Stimulated activated CD4-positive, alpha-beta T cell treated with anti-CD3 and anti-CD28 coated beads, TNF-alpha, amount 100 ng/mL, for 48 hours (primary cell): Measurements from ENCODE around the gene GATA2.

ENCODE experiments used
- DNase-seq, 3 donors: peaks; one replicate each; pipeline ENCODE4 v3.0.0-alpha.2; 2020; ENCODE audit warnings: low read depth in 3 of 3

GATA2 gene

GRCh38 chr3:128473737-128474136, 19.3 kb downstream of the GATA2 start:
- no peak for DNase-seq

DNA sequence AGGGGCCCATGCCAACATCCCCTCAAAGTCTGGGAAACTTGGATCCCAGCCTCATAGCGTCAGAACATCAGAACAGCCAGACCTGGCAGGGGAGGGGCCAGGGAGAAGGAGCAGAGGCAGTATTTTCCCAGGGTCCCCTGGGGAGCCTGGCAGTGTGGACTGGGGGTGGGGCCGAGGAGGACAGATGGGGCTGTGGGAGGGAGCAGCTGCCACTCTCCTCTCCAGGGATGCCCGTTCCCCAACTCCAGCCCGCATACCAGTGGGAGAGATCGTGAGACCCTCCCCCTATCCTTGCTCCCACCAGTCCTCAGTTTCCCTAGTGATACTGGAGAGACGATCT, 19.9 kb downstream of the GATA2 start:
- no peak for DNase-seq

DNA sequence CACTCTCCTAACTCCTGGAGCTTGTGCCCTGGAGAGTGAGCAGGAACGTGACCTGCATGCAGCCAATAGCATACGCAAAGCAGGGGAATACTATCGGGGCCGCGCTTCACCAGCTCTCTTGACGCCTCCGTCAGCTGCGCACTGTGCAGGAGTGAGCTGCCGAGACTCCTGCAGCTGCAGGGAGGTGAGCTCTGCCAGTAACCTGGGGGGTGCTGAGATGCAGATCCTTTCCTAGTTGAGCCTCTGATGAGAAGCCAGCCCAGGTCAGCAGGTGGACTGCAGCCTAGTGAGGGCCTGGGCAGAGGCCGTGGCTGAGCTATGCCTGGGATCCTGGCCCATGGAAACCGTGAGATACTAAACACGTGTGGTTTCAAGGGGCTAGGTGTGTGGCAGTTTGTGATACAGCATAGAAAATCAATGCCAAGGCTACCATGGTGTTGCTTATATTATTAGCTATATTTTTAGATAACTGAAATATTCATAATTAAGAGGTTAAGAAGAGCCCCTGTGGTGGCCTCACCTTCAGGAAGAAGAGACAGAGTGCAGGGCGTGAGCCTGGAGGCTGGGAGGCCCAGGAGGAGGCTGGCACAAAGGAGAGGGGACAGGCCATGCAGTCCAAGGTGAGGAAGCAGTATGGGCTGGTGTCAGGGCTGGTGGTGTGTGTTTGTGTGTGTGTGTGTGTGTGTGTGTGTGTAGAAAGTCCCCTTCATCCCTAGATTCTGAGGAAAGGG, 20.4 kb downstream of the GATA2 start:
- no peak for DNase-seq

DNA sequence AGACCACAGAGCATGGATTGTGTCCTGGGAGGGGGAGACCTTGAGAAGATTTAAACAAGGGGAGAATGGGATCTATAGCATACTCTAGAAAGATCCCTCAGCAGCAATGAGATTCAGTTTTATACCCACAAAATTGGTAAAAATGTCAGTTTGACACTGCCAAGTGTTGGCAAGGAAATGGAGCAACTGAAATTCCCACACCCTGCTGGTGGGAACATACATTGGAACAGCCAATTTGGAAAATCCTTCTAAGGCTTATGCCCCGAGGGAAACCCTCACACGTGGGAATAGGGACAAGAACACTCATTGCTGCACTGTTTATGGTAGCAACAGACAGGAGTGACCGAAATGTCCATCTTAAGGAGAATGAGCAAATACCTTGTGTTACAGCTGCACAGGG, 21.3 kb downstream of the GATA2 start:
- DNase-seq = no peak

DNA sequence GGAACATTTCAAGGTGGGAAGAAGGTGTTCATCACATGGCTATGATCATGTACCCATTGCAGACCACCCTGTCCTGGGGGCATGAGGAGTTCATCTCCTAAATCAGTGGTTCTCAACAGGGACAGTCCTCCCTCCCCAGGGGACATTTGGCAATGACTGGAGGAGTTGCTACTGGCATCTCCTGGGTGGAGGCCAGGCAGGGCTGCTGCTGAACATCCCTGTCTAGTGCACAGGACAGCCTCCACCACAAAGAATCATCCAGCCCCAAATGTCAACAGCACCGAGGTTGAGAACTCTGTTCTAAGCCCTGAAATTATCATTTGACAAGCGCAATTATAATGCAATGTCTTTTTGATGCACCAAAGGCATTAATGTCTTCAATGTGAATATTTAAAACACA, 21.9 kb downstream of the GATA2 start:
- no peak for DNase-seq

GRCh38 chr3:128470134-128470899, 22.7 kb downstream of the GATA2 start:
- DNase-seq = no peak

GRCh38 chr3:128469556-128469955, 23.4 kb downstream of the GATA2 start:
- DNase-seq = no peak

DNA sequence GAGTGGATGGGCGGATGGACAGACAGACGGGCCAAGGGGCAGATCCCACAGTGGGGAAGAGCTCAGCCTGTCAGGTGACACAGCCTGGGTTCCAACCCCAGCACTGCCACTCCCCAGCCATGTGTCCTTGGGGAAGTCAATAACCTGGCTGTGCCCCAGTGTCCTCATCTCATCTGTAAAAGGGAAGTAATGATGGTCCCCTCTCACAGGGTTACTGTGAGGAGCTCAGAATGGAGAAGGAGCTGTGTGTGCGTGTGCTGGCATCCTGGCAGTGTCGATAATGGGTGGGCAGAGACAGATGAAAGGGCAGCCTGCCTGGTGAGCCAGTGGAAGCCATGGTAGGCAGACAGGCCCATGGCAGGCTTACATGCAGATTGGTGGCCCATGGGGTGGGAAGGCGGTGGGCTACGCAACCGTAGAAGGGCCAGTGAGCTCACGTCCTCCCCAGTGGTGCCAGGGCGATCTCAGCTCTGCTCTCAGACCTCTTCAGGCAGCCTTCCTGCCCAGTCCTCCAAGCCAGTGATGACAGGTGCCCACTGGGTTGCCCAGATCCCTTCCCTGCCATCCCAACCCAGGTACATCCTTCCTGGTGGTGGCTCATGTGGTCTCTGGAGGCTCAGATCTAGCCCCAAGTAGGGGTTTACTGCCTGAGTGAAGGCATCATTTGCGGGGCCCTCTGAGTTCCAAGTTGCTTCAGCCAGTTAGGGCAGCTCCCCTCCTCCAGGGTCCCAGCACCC, 24.0 kb downstream of the GATA2 start:
- DNase-seq = no peak

- DNase-seq = no peak
Measured at GRCh38 chr3:128468285-128468790, 24.7 kb downstream of the GATA2 start.

DNA sequence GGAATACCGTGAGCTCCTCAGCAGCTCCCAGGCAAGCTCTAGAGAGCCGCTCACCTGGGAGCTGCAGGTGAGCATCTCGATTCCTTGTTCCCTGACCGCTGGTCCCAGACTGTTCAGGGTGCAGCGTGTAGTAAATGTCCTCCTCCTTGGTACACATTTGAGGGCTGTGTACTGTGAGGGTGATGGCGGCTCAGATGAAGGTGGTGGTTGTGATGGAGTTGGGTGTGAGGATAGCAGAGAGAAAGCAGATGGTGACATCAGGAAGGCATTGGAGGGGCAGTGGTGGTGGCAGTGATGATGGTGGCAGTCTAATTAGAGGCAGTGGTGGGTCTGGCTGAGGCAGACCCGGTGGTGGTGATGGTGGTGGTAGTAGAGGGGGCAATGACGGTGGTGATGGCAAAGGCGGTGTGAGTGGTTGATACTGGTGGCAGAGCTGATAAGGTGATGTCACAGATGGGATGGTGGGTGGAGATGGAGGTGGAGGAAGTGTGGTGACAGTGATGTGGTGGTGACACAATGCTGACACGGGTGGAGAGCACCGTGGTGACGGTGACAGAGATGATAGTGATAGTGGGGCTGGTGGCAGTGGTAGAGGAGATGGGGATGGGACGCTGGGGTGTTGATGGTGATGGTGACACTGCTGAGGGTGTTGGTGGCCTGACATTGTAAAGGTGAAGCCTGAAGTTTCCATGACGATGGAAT, 26.0 kb downstream of the GATA2 start, which contains the start of gene DNAJB8:
Gene DNAJB8, minus strand, starts transcription at position 51 of the 702 bp plus-strand sequence. CDS start 3,645 bp downstream, outside the sequence.
- no peak for DNase-seq

DNA sequence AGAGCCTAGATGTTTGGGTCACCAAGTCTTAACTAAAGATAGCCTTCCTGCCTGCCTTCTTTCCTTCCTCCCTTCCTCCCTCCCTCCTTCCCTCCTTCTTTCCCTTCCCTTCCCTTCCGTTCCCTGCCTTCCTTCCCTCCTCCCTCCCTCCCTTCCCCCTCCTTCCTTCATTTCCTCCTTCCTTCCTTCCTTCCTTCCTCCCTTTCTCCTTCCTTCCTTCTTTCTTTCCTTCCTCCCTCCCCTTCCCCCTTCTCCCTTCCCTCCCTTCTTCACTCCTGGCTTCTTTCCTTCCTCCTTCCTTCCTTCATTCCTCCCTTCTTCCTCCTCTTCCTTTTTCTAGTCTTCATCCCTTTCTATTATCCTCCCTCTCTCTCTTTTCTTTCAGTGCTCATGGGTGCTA, 28.3 kb downstream of the GATA2 start:
- DNase-seq = no peak

- DNase-seq = no peak
Measured at GRCh38 chr3:128464188-128464587, 28.8 kb downstream of the GATA2 start.

- DNase-seq = no peak
Measured at GRCh38 chr3:128463771-128464170, 29.2 kb downstream of the GATA2 start.

- no peak for DNase-seq
Measured at GRCh38 chr3:128463354-128463753, 29.6 kb downstream of the GATA2 start.

DNA sequence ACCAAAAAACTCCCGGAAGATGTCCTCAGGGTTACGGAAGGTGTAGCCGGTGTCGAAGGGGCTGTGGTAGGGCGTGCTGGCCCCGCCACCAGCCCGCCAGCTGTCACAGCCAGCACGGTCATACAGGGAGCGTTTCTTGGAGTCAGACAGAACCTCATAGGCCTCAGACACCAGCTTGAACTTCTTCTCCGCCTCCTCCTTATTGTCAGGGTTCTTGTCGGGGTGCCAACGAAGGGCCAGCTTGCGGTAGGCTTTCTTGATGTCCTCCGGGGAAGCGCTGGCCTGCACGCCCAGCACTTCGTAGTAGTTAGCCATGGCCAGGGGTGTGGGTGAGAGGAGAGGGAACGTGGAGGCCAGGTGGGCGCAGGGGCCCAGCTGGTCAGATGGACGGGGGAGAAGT, 30.1 kb downstream of the GATA2 start:
- DNase-seq = no peak

GRCh38 chr3:128462341-128462910, 30.6 kb downstream of the GATA2 start:
- DNase-seq = no peak

DNA sequence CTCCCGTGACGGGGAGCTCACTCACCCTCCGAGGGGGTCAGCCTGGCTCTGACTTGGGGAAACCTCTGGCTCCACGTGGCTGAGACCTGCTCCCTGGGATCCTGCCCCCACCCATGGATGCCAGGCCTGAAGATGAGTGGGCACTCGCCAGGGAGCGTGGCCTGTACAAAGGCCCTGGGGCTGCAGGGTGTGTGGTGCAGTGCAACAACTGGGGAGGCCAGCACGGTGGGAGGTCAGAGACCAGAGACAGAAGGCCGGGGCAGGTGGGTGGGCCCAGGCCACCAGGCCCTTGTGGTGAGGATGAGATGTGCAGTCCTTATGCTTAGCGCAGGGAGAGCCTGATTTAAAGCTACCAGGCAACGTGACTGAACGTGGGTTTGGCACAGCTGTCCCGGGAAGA, 31.3 kb downstream of the GATA2 start:
- no peak for DNase-seq

GRCh38 chr3:128459461-128459820, 33.6 kb downstream of the GATA2 start:
- no peak for DNase-seq

- DNase-seq = no peak
Measured at GRCh38 chr3:128458746-128459460, 34.1 kb downstream of the GATA2 start.

DNA sequence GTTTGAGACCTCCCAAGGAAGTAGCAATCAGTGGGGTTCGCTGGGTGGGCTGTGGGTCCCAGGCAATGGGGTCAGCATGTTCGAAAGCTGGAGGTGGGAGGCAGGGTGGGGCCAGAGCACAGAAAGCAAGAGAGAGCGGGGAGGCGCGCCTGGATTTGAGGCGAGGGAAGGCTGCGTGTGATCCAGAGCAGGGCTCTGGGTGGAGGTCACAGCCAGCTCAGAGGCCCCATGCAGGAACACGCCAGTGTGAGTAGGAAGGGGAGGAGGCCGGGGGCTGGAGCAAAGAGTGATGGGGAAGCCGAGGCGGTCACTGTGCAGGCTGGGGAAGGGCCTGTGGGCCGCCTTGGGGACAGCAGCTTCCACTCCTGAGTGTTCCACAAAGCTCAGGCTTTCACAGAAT, 35.1 kb downstream of the GATA2 start:
- no peak for DNase-seq
